Measurements from ENCODE around the gene ARHGEF4.

The ARHGEF4 gene

DNA sequence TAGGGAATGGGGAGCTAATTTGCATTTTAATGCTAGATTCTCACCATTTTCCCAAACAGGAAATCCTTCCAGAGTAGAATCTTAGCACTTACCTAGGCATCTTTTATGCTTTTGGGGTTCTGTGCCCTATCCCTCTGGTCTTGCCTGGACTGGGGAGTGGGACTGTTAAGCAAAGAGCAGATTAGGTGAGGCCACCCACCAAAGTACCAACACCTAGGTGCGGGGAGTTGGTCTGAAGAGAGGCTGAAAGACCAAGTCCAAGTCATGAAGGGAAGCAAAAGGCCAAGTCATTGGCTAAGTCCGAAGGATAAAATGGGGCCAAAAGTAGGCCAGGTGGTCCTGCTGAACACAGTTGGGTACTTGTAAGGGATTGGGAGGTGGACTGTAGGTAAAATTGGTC lies 169.8 kb downstream of the ARHGEF4 start:
- Histone ChIP-seq H2AFZ (ENCODE audit: low read depth) (no peak overlapping the region), H3K4me3 (IDR thresholded peaks at IDR 0.05; ENCODE audit: insufficient read depth, low read depth, low read length) (no peak overlapping the region), H3K27me3 (ENCODE audit: insufficient read depth, low read depth) (no peaks in the 10 kb centered on the region), H3K4me2 (no peak overlapping the region), H3K27ac (no peak overlapping the region), H4K20me1 (ENCODE audit: insufficient read depth) (no peaks in the 10 kb centered on the region), H3K4me1 (ENCODE audit: low read depth, poor library complexity, severe bottlenecking) (no peaks in the 10 kb centered on the region), H3K9ac (no peak overlapping the region), H3K79me2 (ENCODE audit: insufficient read depth, low read depth) (no peaks in the 10 kb centered on the region), H3K36me3 (ENCODE audit: insufficient read depth) (no peaks in the 10 kb centered on the region)
- TF ChIP-seq, protein P1, sequence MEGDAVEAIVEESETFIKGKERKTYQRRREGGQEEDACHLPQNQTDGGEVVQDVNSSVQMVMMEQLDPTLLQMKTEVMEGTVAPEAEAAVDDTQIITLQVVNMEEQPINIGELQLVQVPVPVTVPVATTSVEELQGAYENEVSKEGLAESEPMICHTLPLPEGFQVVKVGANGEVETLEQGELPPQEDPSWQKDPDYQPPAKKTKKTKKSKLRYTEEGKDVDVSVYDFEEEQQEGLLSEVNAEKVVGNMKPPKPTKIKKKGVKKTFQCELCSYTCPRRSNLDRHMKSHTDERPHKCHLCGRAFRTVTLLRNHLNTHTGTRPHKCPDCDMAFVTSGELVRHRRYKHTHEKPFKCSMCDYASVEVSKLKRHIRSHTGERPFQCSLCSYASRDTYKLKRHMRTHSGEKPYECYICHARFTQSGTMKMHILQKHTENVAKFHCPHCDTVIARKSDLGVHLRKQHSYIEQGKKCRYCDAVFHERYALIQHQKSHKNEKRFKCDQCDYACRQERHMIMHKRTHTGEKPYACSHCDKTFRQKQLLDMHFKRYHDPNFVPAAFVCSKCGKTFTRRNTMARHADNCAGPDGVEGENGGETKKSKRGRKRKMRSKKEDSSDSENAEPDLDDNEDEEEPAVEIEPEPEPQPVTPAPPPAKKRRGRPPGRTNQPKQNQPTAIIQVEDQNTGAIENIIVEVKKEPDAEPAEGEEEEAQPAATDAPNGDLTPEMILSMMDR (conservative IDR thresholded peaks at IDR 0.05; ENCODE audit: low read depth, low read length) = no peak

DNA sequence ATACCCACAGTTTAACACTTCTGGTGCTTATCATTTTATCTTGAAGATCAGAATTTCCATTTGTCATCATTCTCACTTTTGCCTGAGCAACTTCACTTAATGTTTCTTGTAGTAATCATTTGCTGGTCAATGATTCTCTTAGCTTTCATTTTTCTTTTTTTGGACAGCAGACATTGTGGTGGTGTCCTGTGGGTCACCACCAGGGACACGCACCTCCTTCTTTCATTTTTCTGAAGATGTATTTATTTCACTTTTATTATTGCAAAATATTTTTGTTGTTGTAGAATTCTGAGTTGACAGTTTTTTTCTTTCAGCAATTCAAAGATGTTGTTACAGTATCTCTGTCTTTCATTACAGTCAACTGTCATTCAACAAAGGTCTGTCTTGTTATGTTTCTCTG lies 172.3 kb downstream of the ARHGEF4 start:
- Histone ChIP-seq H3K4me2 (no peak overlapping the region), H3K79me2 (ENCODE audit: insufficient read depth, low read depth) (no peaks in the 10 kb centered on the region)
- TF ChIP-seq, protein P1 (conservative IDR thresholded peaks at IDR 0.05; ENCODE audit: low read depth, low read length) = no peak

DNA sequence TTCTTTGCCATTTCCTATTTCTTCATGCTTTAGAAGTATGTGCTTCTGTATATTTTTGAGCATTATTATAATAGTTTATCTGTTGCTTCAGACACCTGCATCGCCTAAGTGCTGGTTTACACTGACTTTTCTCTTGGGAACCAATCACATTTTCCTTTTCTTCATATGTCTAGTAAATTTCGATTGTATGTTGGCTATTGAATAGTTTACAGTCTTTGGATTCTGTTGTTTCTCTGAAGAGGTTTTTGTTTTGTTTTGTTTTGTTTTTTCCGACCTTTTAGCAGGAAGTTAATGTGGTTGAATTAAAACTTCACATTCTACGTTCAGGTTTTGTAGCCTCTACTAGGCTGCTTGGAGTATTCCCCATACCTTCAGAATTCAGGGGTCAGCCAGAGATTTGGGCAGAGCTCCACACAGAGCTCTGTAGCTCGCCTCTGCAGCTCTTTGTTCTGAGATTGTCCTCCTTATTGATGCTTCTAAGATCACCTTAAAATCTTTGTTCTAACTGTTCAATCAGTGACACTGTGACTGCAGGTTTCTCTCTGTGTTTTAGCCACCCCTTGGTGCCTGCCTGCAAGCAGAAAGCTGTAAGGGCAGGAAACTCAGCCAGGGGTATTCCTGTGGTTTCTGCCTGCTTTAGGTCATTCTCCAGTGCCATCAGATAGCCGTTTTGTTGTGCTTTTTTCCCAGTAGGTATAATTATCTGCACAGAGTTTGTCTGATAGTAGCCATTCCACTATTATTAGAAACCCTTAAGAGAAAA lies 173.2 kb downstream of the ARHGEF4 start:
- Histone ChIP-seq H3K4me2 (no peak overlapping the region), H3K4me1 (ENCODE audit: low read depth, poor library complexity, severe bottlenecking) (no peaks in the 10 kb centered on the region), H4K20me1 (ENCODE audit: insufficient read depth) (no peaks in the 10 kb centered on the region), H3K36me3 (ENCODE audit: insufficient read depth) (no peaks in the 10 kb centered on the region), H3K4me3 (IDR thresholded peaks at IDR 0.05; ENCODE audit: insufficient read depth, low read depth, low read length) (no peak overlapping the region), H3K27me3 (ENCODE audit: insufficient read depth, low read depth) (no peaks in the 10 kb centered on the region), H2AFZ (ENCODE audit: low read depth) (no peak overlapping the region), H3K9ac (no peak overlapping the region), H3K27ac (no peak overlapping the region), H3K79me2 (ENCODE audit: insufficient read depth, low read depth) (no peaks in the 10 kb centered on the region)
- TF ChIP-seq, protein P1 (conservative IDR thresholded peaks at IDR 0.05; ENCODE audit: low read depth, low read length) = no peak

More for the DNA sequence above, 172.3 kb downstream of the ARHGEF4 start:
- Histone ChIP-seq H3K4me3 (IDR thresholded peaks at IDR 0.05; ENCODE audit: insufficient read depth, low read depth, low read length) (no peak overlapping the region), H3K9ac (no peak overlapping the region), H3K27me3 (ENCODE audit: insufficient read depth, low read depth) (no peaks in the 10 kb centered on the region), H3K36me3 (ENCODE audit: insufficient read depth) (no peaks in the 10 kb centered on the region), H4K20me1 (ENCODE audit: insufficient read depth) (no peaks in the 10 kb centered on the region), H3K4me1 (ENCODE audit: low read depth, poor library complexity, severe bottlenecking) (no peaks in the 10 kb centered on the region), H2AFZ (ENCODE audit: low read depth) (no peak overlapping the region), H3K27ac (no peak overlapping the region)

DNA sequence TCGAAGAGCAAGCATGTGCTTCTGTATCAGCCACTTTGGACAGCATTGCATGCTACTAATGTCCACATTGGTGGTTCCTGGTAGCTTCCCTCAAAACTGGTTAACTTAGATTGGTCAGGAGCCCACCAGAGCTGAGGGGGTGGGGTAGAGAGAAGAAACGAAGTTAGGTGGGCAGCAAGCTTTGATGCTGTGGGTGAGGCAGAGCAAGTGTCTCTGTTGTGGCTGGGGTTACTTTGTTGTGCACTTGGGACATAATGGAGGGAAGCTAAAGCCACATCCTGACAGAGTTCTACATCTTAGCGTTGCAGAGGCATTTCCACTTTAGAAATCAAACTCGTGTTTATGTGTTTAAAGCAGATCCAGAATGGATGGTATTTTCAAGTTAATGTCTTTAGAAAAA lies 173.9 kb downstream of the ARHGEF4 start:
- Histone ChIP-seq H3K4me1 (ENCODE audit: low read depth, poor library complexity, severe bottlenecking) (no peaks in the 10 kb centered on the region), H3K9ac (no peak overlapping the region), H4K20me1 (ENCODE audit: insufficient read depth) (no peaks in the 10 kb centered on the region), H3K27ac (no peak overlapping the region), H2AFZ (ENCODE audit: low read depth) (no peak overlapping the region), H3K79me2 (ENCODE audit: insufficient read depth, low read depth) (no peaks in the 10 kb centered on the region), H3K4me2 (no peak overlapping the region), H3K4me3 (IDR thresholded peaks at IDR 0.05; ENCODE audit: insufficient read depth, low read depth, low read length) (no peak overlapping the region), H3K36me3 (ENCODE audit: insufficient read depth) (no peaks in the 10 kb centered on the region), H3K27me3 (ENCODE audit: insufficient read depth, low read depth) (no peaks in the 10 kb centered on the region)
- TF ChIP-seq, protein P1 (conservative IDR thresholded peaks at IDR 0.05; ENCODE audit: low read depth, low read length) = no peak
